Measurements from ENCODE around the gene MT1H.
"Not testable (repeated sequence)": the region's sequence is repeated elsewhere in the genome, so short reads cannot be mapped to it uniquely, and the experiment has no call there.

The MT1H gene

GRCh38 chr16:56713794-56714193, 44.2 kb downstream of the MT1H start:
- no peak overlapping the region for H3K4me3 ChIP-seq (replicated peaks; ENCODE audit: low read depth, low read length)
- DNase-seq (ENCODE audit: low read depth) = no peak
- no peak for TF ChIP-seq CTCF (IDR thresholded peaks at IDR 0.05; ENCODE audit: low read length, missing control alignments)

- no peak for DNase-seq (ENCODE audit: low read depth)
- no peak overlapping the region for H3K4me3 ChIP-seq (replicated peaks; ENCODE audit: low read depth, low read length)
- no peak for TF ChIP-seq CTCF (IDR thresholded peaks at IDR 0.05; ENCODE audit: low read length, missing control alignments)
These were observed 45.5 kb downstream of the MT1H start for GRCh38 chr16:56715126-56715525.

GRCh38 chr16:56716761-56717160, 47.1 kb downstream of the MT1H start:
- no peak for TF ChIP-seq CTCF (IDR thresholded peaks at IDR 0.05; ENCODE audit: low read length, missing control alignments)
- no peak for DNase-seq (ENCODE audit: low read depth)
- no peak overlapping the region for H3K4me3 ChIP-seq (replicated peaks; ENCODE audit: low read depth, low read length)

- not testable (repeated sequence) for H3K4me3 ChIP-seq (replicated peaks; ENCODE audit: low read depth, low read length)
These were observed 47.9 kb downstream of the MT1H start for GRCh38 chr16:56717532-56717931.

More at GRCh38 chr16:56717532-56717931, 47.9 kb downstream of the MT1H start:
- DNase-seq (ENCODE audit: low read depth) = not testable (repeated sequence)

All from fibroblast of pulmonary artery (primary cell).